GM21529 (cell line): ENCODE results near the gene NCKAP1.
"Not testable (repeated sequence)": the region's sequence is repeated elsewhere in the genome, so short reads cannot be mapped to it uniquely, and the experiment has no call there.

Experiments used
- ATAC-seq: cut with Tn5 transposase; IDR thresholded peaks from one replicate; pipeline ENCODE4 v1.9.1; 2021; ENCODE audit not compliant: unreplicated experiment

NCKAP1 gene

DNA sequence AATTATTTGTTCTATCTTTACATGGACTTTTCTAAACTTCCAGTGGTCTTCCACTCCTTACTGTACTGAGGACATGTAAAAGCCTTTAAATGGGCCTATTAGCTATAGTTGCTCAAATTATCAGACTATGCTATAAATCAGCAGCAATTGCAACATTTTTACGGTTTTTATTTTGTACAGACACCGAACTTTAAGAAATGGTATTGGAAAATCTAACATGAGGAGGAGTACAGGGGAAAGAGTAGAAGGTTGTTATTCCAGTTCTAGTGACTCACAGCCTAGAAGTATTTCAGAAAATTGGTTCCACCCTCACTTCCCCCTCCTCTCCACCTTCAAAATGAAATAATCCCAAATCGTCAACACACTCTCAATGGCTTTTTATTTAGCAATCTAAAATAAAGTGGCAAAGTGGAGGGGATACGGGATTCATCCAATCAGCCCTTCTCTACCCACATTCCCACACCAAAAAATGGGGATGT lies 1.1 kb downstream of the NCKAP1 start:
- ATAC-seq: no peak

DNA sequence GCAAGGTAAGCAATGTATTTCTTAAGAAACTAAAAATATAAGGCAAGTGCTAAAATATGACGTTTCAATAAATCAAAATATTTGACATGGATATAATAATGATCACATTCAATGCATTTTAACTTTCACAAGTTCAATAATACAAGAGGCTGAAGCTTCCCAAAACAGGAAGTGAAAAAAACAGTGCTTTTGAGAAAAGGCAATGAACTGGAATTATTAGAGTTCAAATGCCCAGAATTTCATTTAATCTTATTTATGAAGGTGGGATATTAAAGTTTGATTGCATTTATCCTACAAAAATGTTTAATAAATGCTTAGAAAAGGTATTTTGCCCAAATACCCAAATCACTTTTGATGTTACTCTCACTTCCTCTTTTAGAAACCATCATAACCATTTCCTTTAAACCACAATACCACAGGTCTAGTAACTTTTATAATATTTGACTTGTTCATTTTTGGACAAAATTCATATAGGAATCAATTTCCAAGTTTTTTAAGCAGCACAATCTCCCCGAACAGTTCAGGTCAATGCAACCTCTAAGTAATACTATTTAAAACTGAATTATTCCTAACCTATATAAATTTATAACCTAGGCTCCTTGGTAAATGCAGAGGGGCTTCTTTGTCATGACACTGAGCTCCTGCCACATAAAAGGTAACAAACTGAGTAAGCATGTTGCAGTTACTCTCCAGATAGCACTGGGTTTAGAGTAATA lies 2.1 kb downstream of the NCKAP1 start:
- peak; percentile 52 for ATAC-seq

DNA sequence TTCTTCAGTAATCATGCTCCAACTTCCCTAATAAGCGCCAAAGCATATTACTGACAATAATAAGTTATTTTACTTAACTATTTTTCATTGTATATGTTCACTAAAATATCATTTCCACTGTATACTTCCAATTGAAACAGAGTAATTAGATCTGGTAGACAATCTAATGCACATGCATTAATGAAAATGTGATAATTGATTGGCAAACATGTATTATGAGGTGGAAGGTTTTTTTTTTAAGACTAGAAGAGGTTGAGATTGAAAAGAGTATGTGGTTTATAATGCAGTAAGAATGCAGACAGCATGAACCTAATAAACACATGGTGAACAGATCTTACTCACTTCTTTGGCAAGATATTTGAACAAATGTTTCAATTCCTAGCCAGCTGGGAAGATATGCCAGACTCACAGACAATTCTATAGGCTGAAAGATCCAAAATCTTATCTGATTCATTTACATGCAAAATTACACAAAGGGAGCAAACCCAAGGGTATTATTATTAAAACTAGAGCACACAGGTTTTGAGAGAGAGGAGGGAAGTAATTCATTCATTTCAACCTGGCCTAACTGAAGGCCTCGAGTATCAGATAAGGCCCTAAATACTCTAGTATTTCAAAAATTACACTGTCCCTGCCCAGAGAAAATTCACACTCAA lies 2.8 kb downstream of the NCKAP1 start:
- no peak for ATAC-seq

DNA sequence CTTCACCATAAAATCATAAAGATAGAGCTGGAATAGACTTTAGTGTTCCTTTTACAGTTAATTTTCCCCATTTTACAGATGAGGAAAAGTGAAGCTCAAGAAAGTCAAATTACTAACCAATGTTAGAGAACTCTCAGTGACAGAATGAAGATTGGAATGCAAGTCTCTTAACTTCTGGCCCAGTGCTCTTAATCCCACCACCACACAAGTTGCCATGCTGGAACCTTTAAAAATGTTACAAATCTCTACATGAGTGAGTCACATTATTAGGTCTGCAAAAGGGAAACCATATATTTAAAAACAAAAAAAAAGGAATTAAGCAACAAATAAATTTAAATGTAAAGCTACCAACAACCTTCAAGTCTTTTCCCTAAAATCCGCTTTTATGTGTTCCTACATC lies 3.5 kb downstream of the NCKAP1 start:
- ATAC-seq: no peak

DNA sequence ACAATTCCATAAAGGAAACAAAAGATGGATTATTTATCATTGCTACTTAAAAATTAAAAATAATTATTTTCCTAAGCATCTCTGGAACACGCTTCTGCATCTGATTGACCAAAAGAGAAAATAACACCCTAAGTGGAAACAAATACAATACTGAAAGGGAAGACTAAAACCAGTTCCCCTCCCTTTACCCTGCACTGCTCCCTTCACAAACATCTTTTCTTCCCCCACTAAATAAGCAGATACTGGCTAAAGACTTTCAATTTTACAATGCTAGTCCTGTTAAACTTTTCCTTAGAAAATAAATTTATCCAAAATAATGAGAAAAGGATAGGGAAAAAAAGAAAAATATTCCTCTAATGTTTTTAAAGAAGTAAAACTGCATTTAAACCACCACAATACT lies 4.3 kb downstream of the NCKAP1 start:
- no peak for ATAC-seq

DNA sequence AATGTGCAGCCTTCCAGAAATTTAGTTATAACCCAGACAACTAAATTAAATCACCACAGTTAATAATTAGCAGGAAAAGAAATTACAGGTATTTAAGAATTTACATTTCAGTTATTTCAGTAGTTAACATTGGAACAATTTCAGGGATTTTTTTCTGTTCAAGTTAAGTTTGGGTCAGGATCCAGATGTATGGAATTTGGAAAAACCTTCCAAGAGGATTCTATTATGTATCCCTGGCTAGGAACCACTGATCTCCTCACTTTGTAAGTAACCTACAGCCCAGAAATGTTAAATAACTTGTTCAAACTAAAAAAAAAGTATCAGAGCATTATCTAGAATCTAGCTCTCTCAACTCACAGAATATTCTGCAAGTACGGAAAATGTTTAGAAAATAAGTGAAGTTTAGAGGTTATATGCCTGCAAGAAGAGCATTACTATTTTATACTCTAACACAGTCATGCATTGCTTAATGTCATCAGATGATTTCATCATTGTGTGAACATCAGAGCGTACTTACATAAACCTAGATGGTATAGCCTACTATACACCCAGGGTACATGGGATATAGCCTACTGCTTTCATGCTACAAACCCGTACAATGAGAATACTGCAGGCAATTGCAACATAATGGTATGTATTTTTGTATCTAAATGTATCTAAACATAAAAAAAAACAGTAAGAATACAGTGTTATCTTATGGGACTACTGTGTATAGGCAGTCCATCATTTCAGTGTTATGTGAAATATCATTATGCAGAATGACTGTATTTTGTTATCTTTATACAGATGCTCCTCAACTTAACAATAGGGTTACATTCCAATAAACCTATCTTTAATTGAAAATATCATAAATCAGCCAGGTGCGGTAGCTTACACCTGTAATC lies 6.1 kb downstream of the NCKAP1 start:
- ATAC-seq: no peak

DNA sequence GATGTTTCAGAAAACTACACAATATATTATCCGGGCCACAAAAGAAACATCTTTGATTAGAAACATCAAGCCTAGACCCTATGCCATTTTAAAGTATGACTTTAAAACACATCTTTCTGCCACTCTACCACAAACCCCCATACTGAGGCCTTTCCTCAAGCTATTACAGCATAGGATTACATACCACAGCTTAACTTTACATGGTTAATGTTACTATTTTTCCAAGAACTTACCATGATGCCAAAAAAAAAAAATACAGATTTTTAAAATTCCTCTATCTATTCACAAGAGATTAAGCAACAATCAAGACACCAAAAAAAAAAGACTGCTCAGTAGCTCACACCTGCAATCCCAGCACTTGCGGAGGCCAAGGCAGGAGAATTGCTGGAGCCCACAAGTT lies 9.0 kb downstream of the NCKAP1 start:
- ATAC-seq: no peak

DNA sequence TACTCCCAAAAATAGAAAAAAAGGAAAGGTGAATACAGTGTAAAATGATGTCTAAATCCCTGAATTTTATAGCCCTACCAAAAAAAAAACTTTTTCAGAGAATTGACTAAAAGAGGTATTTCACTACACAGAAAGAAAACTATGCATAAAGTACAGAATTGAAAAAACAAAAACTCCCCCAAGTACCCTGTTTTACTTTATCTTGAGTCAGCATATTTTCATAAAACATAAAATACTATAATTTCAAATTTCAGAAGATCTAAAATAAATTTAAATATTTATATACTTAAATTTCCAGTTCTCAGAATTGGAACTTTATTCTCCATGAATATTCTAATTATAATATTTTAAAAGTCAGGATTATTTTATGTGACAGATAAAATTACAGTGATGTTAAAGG lies 10.1 kb downstream of the NCKAP1 start:
- ATAC-seq: no peak

DNA sequence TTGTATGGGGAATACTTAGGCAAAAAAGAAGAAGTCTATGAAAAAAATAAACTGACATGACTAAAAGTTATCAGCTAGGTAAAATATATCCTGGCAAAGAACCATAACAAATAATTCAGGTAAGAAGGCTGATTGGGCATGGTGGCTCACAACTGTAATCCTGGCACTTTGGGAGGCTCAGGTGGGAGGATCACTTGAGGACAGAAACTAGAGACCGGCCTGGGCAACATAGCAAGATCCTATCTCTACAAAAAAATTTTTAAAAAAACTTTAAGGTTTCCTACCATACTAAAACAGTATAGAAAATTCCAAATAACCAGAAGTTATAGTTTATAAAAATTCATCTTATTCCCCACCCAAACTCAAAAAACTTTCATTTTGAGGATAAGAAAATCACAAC lies 10.8 kb downstream of the NCKAP1 start:
- no peak for ATAC-seq

DNA sequence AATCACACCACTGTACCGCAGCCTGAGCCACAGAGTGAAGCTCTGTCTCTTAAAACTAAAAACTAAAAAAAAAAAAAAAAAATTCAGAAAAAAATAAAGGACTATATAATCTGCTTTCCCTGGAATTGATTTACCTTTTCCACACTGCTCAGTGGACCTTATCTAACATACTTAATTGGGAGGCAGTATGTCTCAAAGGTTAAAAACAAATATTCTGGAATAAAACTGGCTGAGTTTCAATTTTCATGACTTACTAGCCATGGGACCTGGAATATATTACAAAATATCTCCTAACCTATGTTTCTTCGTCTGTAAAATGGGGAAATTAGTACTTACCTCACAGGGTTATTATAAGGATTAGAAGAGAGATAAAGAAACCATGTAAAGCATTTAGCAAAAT lies 11.8 kb downstream of the NCKAP1 start:
- ATAC-seq: no peak

DNA sequence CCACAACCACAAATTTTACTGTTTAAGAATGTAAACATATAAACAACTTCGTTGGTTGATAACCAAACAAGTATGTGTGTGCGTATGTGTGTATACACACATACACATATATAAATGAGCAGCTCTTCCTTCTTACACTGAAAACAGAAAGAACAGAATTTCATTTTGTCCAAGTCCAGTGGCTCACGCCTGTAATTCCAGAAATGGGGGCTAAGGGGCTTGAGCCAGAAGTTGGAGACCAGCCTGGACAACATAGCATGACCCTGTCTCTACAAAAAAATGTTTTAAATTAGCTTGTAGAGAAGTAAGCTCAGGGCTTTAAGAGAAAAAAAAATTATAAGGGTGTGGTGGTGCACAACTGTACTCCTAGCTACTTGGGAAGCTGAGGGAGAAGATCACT lies 12.3 kb downstream of the NCKAP1 start:
- no peak for ATAC-seq

DNA sequence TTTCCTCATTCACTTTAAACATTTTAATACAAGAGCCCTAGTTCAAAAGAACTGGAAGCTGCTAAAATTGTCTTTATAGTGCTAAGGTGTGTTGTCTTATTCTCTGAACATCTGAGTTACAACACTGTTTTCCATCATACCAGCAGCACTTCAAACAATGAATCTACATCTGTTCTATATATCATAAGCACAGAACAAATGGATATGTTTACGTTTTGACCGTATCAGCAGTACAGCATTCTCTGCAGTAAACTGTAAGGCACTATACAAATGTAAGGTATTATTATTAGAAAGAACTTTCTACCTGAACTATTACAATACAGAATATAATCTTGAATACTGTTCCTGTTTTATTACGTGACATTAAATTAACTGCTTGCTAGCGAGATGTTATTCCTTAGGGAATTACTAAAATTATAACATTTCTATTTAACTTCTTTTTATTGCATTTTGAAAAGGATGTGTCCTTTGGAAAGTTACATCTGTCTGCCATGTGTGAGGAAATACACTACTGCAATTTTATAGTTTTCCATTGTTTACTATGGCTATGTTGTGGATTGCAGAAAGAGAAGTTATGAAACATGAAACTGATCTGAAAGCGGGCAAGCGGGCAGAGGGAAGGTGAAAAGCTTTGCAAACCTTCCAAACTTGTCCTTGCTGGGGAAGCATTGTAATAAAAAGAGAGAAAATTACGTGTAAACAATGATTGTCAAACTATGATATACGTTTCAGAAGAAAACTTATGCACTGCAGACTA lies 13.7 kb downstream of the NCKAP1 start:
- ATAC-seq: no peak

DNA sequence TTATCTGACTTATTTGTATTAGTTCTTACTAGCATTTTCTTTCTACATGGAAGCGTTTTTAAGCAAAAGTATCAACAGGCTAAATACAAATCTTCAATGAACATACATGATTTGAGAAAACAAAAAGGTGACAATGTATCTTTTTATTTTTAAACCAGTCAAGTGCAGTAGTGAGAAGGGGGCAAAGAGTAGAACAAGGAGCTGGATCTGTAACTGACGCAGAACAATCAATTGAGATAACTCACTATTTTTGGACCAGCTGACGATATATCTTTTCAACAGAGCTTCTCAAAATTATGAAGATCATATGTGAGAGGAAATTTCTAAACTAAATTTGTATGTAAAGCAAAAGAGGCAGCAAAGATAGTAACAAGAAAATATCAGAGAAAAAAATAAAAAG lies 15.5 kb downstream of the NCKAP1 start:
- ATAC-seq: no peak

DNA sequence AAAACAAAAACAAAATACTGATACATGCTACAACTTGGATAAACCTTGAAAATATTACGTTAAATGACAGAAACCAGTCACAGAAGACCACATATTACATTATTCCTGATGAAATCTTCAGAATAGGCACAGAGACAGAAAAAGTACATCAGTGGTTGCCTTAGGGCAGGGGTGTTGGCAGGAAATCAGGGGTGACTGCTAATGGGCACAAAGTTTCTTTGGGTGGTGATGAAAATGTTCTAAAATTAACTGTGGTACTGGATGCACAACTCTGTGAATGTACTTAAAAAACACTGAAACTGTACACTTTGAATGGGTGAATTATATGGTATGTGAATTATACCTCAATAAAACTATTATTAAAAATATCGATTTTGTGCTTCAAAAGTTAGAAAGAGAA lies 16.6 kb downstream of the NCKAP1 start:
- ATAC-seq: no peak

DNA sequence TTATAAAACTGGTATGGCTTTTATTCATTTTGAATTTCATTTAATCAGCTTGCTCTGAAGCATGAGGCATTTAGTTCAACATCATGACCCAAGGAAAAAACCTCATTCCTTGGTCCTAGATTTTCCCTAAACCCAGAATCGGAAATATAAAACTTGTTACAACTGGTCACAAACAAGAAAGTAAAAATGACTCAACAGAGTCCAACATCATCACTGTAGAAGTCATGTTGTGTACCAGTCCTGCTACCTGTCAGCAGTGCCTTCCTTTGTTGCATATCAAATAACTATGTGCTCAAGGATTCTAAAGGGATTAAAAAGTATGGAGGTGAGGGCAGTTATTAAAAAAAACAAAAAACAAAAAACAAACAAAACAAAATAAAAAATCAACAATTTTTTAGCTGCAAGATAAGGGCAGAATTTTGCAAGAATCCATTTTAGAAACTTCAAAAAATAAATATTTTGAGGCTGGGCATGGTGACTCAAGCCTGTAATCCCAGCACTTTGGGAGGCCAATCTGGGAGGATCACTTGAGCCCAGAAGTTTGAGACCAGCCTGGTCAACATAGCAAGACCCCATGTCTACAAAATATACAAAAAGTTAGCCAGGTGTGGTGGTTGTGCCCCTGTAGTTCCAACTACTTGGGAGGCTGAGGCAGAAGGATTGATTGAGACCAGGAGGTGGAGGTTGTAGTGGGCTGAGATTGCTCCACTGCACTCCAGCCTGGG lies 18.4 kb downstream of the NCKAP1 start:
- no peak for ATAC-seq

DNA sequence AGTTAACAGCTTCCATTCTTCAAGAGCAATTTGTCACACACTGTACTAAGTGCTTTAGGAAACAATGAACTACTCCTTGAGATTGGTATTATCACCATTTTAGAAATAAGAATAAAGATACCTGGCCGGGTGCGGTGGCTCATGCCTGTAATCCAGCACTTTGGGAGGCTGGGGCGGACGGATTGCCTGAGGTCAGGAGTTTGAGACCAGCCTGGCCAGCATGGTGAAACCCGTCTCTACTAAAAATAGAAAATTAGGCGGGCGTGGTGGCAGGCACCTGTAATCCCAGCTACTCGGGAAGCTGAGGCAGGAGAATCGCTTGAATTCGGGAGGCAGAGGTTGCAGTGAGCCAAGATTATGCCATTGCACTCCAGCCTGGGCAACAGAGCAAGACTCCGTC lies 20.4 kb downstream of the NCKAP1 start:
- ATAC-seq: not testable (repeated sequence)

DNA sequence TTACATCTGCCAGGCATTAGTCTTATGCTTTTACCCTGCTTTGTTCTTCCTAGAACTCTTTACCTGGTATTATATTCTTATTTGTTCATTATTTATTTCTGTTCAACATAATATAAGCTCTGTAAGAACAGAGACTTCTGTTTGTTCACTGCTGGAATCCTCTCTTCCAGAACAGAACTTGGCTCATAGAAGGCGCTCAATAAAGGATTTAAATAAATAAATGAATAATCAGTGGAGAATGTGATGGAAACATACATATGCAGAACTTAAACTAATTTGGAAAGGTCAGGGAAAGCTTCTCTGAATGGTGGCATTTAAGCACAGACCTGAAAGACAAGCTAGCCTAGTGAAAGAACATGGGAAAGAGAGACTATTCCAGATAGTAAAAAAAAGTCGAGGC lies 24.3 kb downstream of the NCKAP1 start:
- no peak for ATAC-seq

DNA sequence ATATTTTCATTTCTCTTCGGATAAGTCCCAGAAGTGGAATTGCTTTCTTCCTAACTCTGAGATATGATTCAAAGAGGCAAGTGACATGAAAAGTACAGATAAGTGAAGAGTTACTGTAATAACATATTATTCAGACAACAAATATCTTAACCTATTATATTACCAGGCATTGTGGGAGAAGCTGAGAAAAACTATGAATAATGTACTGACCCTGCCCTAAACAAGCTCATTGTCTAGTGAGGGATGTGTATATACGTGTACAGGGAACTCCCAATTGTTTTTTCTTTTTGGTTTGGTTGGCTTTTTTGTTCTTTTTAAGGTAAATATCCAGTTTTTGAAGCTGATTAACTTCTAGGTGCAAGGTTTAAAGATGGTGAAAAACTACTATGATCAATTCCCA lies 26.5 kb downstream of the NCKAP1 start:
- no peak for ATAC-seq

DNA sequence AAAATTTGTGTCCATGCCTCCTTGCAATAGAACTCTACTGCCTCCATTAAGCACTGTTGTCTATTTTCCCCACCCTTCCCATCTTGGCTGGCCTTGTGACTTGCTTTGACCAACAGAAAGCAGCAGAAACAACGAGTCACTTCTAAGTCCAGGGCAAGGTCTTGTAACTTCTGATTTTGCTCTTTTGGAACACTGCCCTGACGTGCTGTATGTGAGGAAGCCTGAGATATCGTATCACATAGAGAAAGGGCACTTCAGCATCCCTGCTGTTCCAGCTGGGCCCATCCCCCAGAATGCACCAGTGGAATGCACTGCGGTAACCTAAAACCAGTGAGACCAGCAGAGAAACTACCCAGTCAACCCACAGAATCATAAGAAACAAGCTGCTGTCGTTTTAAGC lies 28.1 kb downstream of the NCKAP1 start:
- ATAC-seq: no peak

DNA sequence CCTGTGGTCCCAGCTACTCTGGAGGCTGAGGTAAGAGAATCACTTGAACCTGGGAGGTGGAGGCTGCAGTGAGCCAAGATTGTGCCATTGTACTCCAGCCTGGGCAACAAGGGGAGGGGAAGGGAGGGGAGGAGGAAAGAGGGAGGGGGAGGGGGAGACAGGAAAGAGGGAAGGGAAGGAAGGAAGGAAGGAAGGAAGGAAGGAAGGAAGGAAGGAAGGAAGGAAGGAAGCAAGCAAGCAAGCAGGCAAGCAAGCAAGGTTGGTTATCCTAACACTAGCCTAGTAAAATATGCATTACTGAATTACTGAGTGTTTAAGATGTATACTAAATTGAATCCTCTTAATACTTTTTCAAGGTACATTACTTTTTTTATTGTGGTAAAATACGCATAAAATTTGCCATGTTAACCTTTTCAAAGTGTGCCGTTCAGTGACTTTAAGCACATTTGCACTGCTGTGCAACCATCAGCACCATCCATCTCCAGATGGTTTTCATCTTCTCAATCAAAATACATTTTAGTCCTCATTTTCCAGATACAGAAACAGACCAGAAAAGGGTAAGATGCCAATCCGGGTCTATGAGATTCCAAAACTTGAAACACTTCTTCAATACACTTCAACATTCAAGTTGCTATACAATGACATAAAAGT lies 28.9 kb downstream of the NCKAP1 start:
- no peak for ATAC-seq
